ENCODE measurements around the gene EXOSC2.

Gene EXOSC2

DNA sequence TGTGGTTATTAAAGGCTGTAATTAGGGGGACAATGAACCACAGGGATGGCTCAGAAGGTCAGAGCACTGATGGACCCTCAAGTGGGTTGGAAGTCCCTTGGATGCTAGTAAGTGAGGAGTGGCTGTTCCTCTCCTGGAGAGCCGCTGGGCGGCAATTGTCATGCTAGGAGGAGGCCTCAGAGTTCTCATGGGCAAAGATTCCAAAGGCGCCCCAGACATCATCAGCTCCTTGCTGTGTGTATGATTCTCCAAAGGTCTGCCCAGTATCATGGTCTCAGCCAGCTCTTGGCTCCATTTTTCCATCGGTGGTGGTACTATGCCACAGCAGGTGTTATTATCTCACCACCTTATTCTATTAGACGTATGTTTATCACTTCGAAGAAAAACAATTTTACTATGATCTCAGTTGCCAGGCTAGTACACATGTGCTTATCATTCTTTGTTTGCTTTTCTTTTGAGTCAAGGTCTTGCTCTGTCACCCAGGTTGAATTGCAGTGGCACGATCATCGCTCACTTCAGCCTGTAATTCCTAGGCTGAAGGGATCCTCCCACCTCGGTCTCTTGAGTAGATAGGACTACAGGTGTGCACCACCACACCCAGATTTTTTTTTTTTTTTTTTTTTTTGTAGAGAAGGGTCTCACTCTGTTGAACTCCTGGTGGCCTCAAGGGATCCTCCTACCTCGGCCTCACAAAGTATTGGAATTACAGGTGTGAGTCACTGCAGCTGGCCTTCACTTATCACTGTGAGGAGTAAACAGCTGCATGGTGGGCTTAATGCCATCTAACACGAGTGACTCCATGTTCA lies 46.8 kb downstream of the EXOSC2 start:
- no peak for DNase-seq

DNA sequence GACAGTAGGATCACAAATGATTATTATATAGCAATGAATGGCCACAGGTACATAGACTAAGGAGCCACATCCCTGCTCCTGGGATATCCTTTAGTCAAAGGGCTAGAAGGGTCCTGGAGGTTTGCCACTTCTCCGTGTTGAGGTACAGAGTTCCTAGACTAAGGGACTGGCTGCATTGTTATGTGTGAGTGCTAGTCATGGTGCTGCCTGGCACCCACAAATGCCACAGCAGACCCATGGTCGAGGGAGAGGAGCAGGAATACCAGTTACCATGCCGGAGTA lies 47.4 kb downstream of the EXOSC2 start:
- DNase-seq, result no peak

DNA sequence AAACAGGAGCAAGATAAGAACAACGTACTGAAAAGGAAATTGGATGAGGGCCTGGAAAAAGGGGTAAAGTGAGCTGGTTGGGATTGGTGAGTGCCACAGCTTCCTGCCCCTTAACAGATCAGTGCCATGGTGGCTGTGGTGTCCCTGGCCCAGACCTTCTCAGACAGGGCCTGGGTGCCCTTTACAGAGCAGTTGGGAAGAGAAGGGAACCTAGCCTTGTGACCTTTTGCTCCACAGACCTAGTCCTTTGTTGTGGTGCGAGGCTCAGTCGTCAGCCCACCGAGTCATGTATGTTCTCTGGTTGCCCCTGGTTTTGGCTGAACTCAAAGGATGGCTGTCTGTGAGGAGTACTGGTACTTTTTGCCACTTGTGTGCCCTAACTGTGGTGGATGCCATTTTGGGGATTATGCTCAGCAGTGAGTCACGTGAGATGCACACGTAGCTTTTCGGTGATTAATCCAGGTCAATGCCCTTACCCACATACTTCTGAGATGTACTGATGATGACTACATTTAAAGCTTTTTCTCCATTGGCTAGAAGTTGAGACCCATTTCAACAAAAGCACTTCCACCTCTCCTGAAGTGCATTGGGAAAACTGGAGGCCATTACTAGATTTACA lies 48.4 kb downstream of the EXOSC2 start:
- no peak for DNase-seq

DNA sequence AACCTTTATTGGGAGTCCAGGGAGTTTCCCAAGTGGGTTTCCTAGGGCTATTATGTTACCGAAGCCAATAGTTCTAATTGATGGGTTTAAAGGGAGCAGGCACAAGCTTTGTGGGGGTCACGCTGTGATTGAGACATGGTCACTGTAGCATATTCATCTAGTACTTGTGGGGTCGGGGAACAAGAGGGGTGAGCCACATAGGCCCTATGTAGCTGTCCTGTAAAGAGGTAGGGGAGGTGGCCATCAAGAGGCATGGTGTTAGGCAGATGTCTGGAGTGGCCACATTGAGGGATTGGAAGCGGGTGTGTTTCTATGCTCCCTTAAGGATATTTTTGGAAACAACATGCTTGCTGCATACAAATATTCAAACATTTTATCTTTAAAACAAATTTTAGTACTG lies 50.1 kb downstream of the EXOSC2 start:
- DNase-seq, result no peak

DNA sequence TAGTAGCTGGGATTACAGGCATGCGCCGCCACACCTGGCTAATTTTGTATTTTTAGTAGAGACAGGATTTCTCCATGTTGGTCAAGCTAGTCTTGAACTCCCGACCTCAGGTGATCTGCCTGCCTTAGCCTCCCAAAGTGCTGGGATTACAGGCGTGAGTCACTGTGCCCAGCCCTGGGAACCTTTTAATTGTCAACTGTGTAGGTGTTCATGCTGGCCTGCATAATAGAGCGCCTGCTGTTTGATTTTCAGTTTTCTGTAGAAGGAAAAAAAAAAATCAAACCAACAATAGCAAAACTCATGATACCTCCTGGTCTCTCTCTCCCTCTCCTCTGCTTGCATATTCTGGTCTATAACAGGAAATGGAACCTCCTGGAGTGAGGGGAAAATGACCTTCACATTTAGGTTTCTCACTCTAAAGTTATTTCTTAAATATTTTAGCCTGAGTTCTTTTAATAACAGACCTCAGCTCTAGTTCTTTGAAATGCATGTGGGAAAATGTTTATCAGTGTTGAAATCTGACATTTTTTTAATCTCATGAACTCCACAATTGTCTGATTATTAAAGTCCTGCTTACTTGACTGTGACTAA lies 51.7 kb downstream of the EXOSC2 start:
- DNase-seq, result no peak

DNA sequence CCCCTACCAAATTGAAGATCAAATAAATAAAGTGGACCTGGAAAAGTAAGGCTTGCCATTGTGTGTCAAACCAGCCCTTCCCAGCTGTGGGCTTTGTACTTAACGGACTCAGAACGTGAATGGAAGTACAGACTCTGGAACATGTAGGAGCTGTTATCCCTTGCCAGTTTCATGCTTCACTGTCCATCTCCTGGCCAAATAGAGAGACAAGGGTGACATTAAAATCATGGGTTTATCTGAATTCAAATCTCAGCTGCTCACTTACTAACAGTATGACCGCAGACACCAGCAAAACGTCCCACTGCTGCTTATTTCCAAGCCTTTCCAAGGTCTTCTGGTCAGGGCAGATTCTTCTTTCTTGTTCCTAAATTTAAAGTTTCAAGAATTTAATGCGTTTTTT lies 52.2 kb downstream of the EXOSC2 start:
- DNase-seq, result no peak

DNA sequence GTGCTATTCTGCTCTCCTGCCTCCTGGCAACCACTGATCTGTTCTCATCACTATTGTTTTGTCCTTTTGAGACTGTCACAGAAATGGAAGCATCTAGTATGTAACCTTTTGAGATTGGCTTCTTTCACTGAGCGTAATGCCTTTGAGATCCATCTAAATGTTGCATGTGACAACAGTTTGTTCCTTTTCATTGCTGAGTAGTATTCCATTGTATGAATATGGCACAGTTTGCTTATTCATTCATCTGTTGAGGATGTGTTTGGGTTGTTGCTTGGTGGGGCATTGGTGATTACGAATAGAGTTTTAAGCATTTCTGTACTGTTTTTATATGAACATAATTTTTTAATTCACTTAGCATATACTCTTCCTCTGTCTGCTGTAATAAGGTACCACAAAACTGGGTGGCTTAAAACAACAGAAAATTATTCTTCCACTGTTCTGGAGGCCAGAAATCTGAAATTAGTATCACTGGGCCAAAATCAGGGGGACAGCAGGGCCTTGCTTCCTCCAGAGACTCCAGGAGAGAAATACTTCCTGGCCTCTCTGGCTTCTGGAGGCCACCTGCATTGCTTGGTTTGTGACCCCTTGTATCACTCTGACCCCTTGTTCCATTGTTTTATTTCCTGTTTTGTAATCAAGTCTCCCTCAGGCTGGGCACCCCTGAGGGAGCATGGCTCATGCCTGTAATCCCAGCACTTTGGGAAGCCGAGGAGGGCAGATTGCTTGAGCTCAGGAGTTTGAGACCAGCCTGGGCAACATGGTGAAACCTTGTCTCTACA lies 53.0 kb downstream of the EXOSC2 start:
- no peak for DNase-seq

DNA sequence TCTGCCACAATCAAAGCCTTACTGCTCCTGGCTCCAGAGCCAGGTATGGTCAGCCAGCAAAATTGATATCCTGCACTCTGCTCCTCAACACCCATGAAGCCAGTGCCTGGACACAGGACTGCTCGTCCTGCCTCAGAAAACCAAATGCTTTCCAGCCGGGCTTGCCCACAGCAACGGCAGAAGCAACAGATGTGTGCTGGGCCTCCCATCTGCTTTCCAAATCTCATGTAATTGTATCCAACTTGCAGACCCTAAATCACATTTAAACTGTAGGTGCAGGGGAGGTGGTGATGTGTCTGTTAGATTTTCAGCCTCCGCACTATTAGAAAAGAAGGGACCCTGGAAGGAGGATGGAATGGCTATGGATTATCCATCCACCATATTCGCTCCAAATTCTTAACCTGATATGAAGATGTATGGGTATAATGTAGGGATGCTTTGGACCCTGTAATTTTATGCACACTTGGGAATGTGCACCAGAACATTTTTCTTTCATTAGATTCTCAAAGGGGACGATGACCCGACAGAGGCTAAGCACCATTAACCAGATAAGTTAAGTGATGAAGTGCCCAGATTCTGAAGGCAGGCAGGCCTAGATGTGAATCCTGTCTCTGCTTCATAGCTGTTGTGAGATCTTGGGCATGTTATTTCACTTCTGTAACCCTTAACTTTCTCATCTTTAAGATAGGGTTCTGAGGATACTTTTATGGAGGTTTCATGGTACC lies 58.2 kb downstream of the EXOSC2 start:
- DNase-seq, result no peak
